ENCODE data around the gene AGFG1.

DNA sequence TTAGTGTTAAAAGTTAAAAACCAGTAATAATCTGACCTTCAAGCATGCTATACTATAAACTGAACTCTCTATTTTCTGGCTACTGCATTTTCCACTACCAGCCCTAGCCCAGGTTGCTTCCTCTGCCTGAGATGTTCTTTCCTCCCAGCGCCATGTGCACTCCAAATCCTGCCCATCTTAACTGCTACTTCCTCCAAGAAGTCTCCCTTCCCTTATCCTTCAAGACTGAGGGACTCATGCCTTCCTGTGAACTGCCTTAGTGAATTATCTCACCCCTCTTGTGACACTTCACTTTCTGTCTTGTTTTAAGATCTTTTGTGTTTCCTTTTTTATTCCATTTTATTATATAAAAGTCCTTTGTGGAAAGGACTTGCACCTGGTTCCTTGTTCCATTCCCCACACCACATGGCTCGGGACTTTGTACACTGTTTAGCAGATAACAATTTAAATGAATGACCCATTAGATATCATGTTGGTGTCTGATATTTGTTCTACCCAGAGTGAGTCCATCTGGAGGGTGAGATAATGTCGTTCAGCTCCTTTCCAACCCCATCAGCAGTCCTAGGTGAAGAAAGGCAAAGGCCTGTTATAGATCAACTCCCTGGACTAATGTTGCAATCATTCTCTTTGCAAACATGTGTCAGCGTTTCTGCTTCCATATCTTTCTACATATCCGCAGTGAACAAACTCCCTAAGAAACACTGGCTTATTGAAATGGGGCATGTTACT, 20.9 kb upstream of the AGFG1 start:
- TF ChIP-seq, protein P1, sequence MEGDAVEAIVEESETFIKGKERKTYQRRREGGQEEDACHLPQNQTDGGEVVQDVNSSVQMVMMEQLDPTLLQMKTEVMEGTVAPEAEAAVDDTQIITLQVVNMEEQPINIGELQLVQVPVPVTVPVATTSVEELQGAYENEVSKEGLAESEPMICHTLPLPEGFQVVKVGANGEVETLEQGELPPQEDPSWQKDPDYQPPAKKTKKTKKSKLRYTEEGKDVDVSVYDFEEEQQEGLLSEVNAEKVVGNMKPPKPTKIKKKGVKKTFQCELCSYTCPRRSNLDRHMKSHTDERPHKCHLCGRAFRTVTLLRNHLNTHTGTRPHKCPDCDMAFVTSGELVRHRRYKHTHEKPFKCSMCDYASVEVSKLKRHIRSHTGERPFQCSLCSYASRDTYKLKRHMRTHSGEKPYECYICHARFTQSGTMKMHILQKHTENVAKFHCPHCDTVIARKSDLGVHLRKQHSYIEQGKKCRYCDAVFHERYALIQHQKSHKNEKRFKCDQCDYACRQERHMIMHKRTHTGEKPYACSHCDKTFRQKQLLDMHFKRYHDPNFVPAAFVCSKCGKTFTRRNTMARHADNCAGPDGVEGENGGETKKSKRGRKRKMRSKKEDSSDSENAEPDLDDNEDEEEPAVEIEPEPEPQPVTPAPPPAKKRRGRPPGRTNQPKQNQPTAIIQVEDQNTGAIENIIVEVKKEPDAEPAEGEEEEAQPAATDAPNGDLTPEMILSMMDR (IDR thresholded peaks at IDR 0.05 in 2 of 3, conservative IDR thresholded peaks at IDR 0.05 in 1 of 3; ENCODE audit: borderline replicate concordance in 1 of 3, insufficient read depth in 1 of 3, low read depth in 2 of 3, low read length in 2 of 3), result no peak
- no peak for TF ChIP-seq SP1 (IDR thresholded peaks at IDR 0.05; ENCODE audit: low read depth)
- TF ChIP-seq EZH2 (IDR thresholded peaks at IDR 0.05), result no peak
- no peak for TF ChIP-seq ZNF274 (IDR thresholded peaks at IDR 0.05; ENCODE audit: low read depth, low read length)
- no peak for TF ChIP-seq CEBPB (IDR thresholded peaks at IDR 0.05; ENCODE audit: low read depth)
- TF ChIP-seq, protein P2, sequence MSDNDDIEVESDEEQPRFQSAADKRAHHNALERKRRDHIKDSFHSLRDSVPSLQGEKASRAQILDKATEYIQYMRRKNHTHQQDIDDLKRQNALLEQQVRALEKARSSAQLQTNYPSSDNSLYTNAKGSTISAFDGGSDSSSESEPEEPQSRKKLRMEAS (IDR thresholded peaks at IDR 0.05), result no peak
- no peak for TF ChIP-seq ZBTB33 (IDR thresholded peaks at IDR 0.05; ENCODE audit: extremely low read depth, insufficient replicate concordance, low read length)
- TF ChIP-seq YY1 (IDR thresholded peaks at IDR 0.05; ENCODE audit: extremely low read depth, insufficient replicate concordance, low read depth, low read length), result no peak

Measured in HCT116 (cell line).